HCT116 (cell line): ENCODE data around the gene IFT88.

Experiments used
- CTCF ChIP-seq, 3 experiments: fragments of 200-600 bp in 1 of 3; sonication (generic) in 1 of 3; IDR thresholded peaks in 2 of 3; conservative IDR thresholded peaks in 1 of 3; 2 replicates each; pipeline ENCODE4 v1.5.1; 2012 to 2017; ENCODE audit warnings: low read depth in 2 of 3, low read length in 2 of 3, antibody characterized with exemption in 1 of 3, borderline replicate concordance in 1 of 3, control low read depth in 1 of 3, mild to moderate bottlenecking in 1 of 3, mixed read lengths in 1 of 3, mixed run types in 1 of 3, moderate library complexity in 1 of 3; ENCODE audit not compliant: insufficient read depth in 1 of 3
- EZH2 ChIP-seq: fragments of 200-600 bp; sonication (generic); IDR thresholded peaks from 2 replicates; pipeline ENCODE4 v1.6.1; 2017; ENCODE audit warnings: antibody characterized with exemption, mixed run types
- POLR2AphosphoS5 ChIP-seq: IDR thresholded peaks from 2 replicates; pipeline ENCODE4 v1.6.1; 2011; ENCODE audit warnings: mild to moderate bottlenecking, low read depth, low read length, moderate library complexity
- RAD21 ChIP-seq: IDR thresholded peaks from 2 replicates; pipeline ENCODE4 v1.6.1; 2012; ENCODE audit warnings: low read depth, mild to moderate bottlenecking
- TF ChIP-seq, protein P1 (sequence below): IDR thresholded peaks from 2 replicates; pipeline ENCODE4 v1.6.1; 2012

DNA sequence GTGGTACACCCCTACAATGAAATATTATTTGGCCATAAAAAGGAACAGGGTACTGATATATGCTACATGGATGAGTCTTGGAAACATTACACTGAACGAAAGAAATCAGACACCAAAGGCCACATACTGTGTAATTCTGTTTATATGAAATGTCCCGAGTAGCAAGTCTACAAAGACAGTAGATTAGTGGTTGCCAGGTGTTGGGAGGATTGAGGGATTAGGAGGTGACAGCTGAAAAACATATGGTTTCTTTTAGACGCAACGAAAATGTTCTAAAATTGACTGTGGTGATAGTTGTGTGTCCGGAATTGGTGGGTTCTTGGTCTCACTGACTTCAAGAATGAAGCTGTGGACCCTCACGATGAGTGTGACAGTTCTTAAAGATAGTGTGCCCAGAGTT is 171.7 kb downstream of the IFT88 start:
- TF ChIP-seq CTCF (IDR thresholded peaks at IDR 0.05 in 2 of 3, conservative IDR thresholded peaks at IDR 0.05 in 1 of 3; ENCODE audit: borderline replicate concordance in 1 of 3, insufficient read depth in 1 of 3, low read depth in 2 of 3, low read length in 2 of 3) (no peak), RAD21 (no peak), EZH2 (no peak), POLR2AphosphoS5 (no peak)
- TF ChIP-seq, protein P1, sequence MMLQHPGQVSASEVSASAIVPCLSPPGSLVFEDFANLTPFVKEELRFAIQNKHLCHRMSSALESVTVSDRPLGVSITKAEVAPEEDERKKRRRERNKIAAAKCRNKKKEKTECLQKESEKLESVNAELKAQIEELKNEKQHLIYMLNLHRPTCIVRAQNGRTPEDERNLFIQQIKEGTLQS: no peak
